H9 (cell line): ENCODE measurements around the gene TBC1D4. TPM values are rescaled to one million over a fixed set of nuclear protein-coding genes. Genes with fewer than 3 reads are reported as not detected.

ENCODE experiments used
- DNase-seq: peaks from one replicate; pipeline ENCODE4 v3.0.0-alpha.2; 2017
- H2AFZ ChIP-seq: one replicate; pipeline ENCODE4 v1.6.1; 2013; ENCODE audit warnings: mild to moderate bottlenecking, low read length, control low read depth, moderate library complexity
- H2AK5ac ChIP-seq: 2 replicates; pipeline ENCODE4 v1.6.1; 2013; ENCODE audit warnings: low read length, control low read depth, mixed read lengths; ENCODE audit not compliant: insufficient read length
- H2BK120ac ChIP-seq: one replicate; pipeline ENCODE4 v1.6.1; 2013; ENCODE audit warnings: low read depth, mild to moderate bottlenecking, low read length, control low read depth, inconsistent platforms; ENCODE audit not compliant: poor library complexity, severe bottlenecking
- H2BK12ac ChIP-seq: 2 replicates; pipeline ENCODE4 v1.6.1; 2013; ENCODE audit warnings: low read length, control low read depth, mixed read lengths, low read depth; ENCODE audit not compliant: insufficient read length
- H2BK15ac ChIP-seq: 2 replicates; pipeline ENCODE4 v1.6.1; 2013; ENCODE audit warnings: low read depth, low read length, control low read depth
- H2BK20ac ChIP-seq: one replicate; pipeline ENCODE4 v1.6.1; 2013; ENCODE audit warnings: low read depth, mild to moderate bottlenecking, low read length, control low read depth, inconsistent platforms; ENCODE audit not compliant: poor library complexity, severe bottlenecking
- H2BK5ac ChIP-seq: 2 replicates; pipeline ENCODE4 v1.6.1; 2013; ENCODE audit warnings: low read length, control low read depth, mixed read lengths; ENCODE audit not compliant: insufficient read length
- H3K14ac ChIP-seq: 2 replicates; pipeline ENCODE4 v1.6.1; 2013; ENCODE audit warnings: low read length, control low read depth; ENCODE audit not compliant: insufficient read depth
- H3K18ac ChIP-seq: 2 replicates; pipeline ENCODE4 v1.6.1; 2013; ENCODE audit warnings: low read depth, mild to moderate bottlenecking, mixed read lengths, low read length, control low read depth; ENCODE audit not compliant: insufficient read length
- H3K23ac ChIP-seq: 2 replicates; pipeline ENCODE4 v1.6.1; 2013; ENCODE audit warnings: low read length, control low read depth, mixed read lengths, low read depth; ENCODE audit not compliant: insufficient read length
- H3K23me2 ChIP-seq: 2 replicates; pipeline ENCODE4 v1.6.1; 2013; ENCODE audit warnings: low read depth, mild to moderate bottlenecking, mixed read lengths, low read length, control low read depth; ENCODE audit not compliant: insufficient read length, poor library complexity, severe bottlenecking
- H3K27ac ChIP-seq: 2 replicates; pipeline ENCODE4 v1.5.1; 2013; ENCODE audit warnings: low read length, control low read depth, mixed read lengths, low read depth; ENCODE audit not compliant: insufficient read length
- H3K27me3 ChIP-seq: 2 replicates; pipeline ENCODE4 v1.6.1; 2013; ENCODE audit warnings: low read length, control low read depth, inconsistent platforms; ENCODE audit not compliant: insufficient read depth
- H3K4ac ChIP-seq: 2 replicates; pipeline ENCODE4 v1.6.1; 2013; ENCODE audit warnings: low read depth, mild to moderate bottlenecking, control low read depth, inconsistent platforms, low read length, moderate library complexity
- H3K4me1 ChIP-seq: 2 replicates; pipeline ENCODE4 v1.6.1; 2013; ENCODE audit warnings: low read length, control low read depth, inconsistent platforms; ENCODE audit not compliant: insufficient read depth
- H3K4me2 ChIP-seq: 2 replicates; pipeline ENCODE4 v1.6.1; 2013; ENCODE audit warnings: low read length, control low read depth, mixed read lengths; ENCODE audit not compliant: insufficient read length, insufficient read depth
- H3K56ac ChIP-seq: 2 replicates; pipeline ENCODE4 v1.6.1; 2013; ENCODE audit warnings: low read depth, mild to moderate bottlenecking, mixed read lengths, low read length, control low read depth; ENCODE audit not compliant: insufficient read length
- H3K79me1 ChIP-seq: 2 replicates; pipeline ENCODE4 v1.6.1; 2013; ENCODE audit warnings: low read depth, mild to moderate bottlenecking, moderate library complexity, low read length, control low read depth, inconsistent platforms; ENCODE audit not compliant: insufficient read depth, poor library complexity, severe bottlenecking
- H3K79me2 ChIP-seq: 2 replicates; pipeline ENCODE4 v1.6.1; 2013; ENCODE audit warnings: low read length, control low read depth, inconsistent platforms; ENCODE audit not compliant: insufficient read depth
- H3K9ac ChIP-seq: 2 replicates; pipeline ENCODE4 v1.6.1; 2013; ENCODE audit warnings: low read length, control low read depth, mixed read lengths; ENCODE audit not compliant: insufficient read length; ENCODE audit errors: extremely low read depth
- H3K9me3 ChIP-seq: one replicate; pipeline ENCODE4 v1.6.1; 2013; ENCODE audit warnings: low read depth, low read length, inconsistent platforms; ENCODE audit not compliant: control insufficient read depth
- H3T11ph ChIP-seq: one replicate; pipeline ENCODE4 v1.6.1; 2013; ENCODE audit warnings: mild to moderate bottlenecking, low read length, control low read depth, inconsistent platforms
- H4K20me1 ChIP-seq: one replicate; pipeline ENCODE4 v1.6.1; 2013; ENCODE audit not compliant: control insufficient read depth, insufficient read length, insufficient read depth
- H4K5ac ChIP-seq: 2 replicates; pipeline ENCODE4 v1.6.1; 2013; ENCODE audit warnings: low read depth, mild to moderate bottlenecking, mixed read lengths, low read length, control low read depth; ENCODE audit not compliant: insufficient read length
- H4K8ac ChIP-seq: replicated peaks from 2 replicates; pipeline ENCODE4 v1.6.1; 2013; ENCODE audit warnings: low read length, control low read depth, mixed read lengths, low read depth; ENCODE audit not compliant: insufficient read length
- H4K91ac ChIP-seq: 2 replicates; pipeline ENCODE4 v1.6.1; 2013; ENCODE audit warnings: low read depth, mild to moderate bottlenecking, moderate library complexity, mixed read lengths, low read length, control low read depth; ENCODE audit not compliant: insufficient read length
- H3K27ac Mint-ChIP-seq, 3 experiments: 2 replicates in 2 of 3; 3 replicates in 1 of 3; pipeline ENCODE4 v1.8.0; 2020 to 2021; ENCODE audit warnings: mixed read lengths in 3 of 3, mild to moderate bottlenecking in 1 of 3, moderate library complexity in 1 of 3
- H3K27me3 Mint-ChIP-seq: 2 replicates; pipeline ENCODE4 v1.8.0; 2021; ENCODE audit warnings: low read depth, mild to moderate bottlenecking, moderate library complexity, mixed read lengths
- H3K36me3 Mint-ChIP-seq, 3 experiments: 2 replicates in 2 of 3; 3 replicates in 1 of 3; pipeline ENCODE4 v1.8.0; 2020 to 2021; ENCODE audit warnings: low read depth in 3 of 3, mixed read lengths in 3 of 3; ENCODE audit not compliant: insufficient read depth in 1 of 3
- H3K4me1 Mint-ChIP-seq, 2 experiments: 2 replicates each; pipeline ENCODE4 v1.8.0; 2020; ENCODE audit warnings: mixed read lengths in 2 of 2
- H3K4me3 Mint-ChIP-seq, 2 experiments: 2 replicates in 1 of 2; 3 replicates in 1 of 2; pipeline ENCODE4 v1.8.0; 2020 to 2021; ENCODE audit warnings: mild to moderate bottlenecking in 2 of 2, mixed read lengths in 2 of 2, moderate library complexity in 1 of 2
- H3K9me3 Mint-ChIP-seq, 2 experiments: 2 replicates in 1 of 2; 3 replicates in 1 of 2; pipeline ENCODE4 v1.8.0; 2020; ENCODE audit warnings: mild to moderate bottlenecking in 2 of 2, mixed read lengths in 2 of 2, moderate library complexity in 1 of 2
- CTCF ChIP-seq: fragments of 200-600 bp; sonication (generic); conservative IDR thresholded peaks from 3 replicates; pipeline ENCODE4 v1.8.0; 2021; ENCODE audit warnings: antibody characterized with exemption, mild to moderate bottlenecking
- WGBS: extraction: QIAGEN DNeasy Blood & Tissue Kit; methylation state at CpG from one replicate; pipeline ENCODE4 v1.1.7; 2013; ENCODE audit warnings: missing lambda C conversion rate, low lambda C conversion rate, mixed read lengths; ENCODE audit not compliant: insufficient read length; ENCODE audit errors: extremely low coverage; 5-methylcytosine and 5-hydroxymethylcytosine counted together
- total RNA-seq: library from RNA; stranded (reverse); gene quantifications from 2 replicates; pipeline ENCODE4 v1.2.1, GENCODE V29; 2021

TBC1D4 gene
- total RNA-seq, 1 experiment from 2014 or later: 10.5 TPM

GRCh38 chr13:75345193-75345592 is 136.8 kb downstream of the TBC1D4 start:
- H3K9me3 ChIP-seq: no peaks in the 10 kb centered on the region
- H3K4me3 Mint-ChIP-seq: no peak overlapping the region
- no peaks in the 10 kb centered on the region for H3K79me2 ChIP-seq
- H3K27me3 Mint-ChIP-seq: no peaks in the 10 kb centered on the region
- no peak overlapping the region for H2BK120ac ChIP-seq
- no peak overlapping the region for H3T11ph ChIP-seq
- H3K9ac ChIP-seq: no peak overlapping the region
- H2BK15ac ChIP-seq: no peak overlapping the region
- no peaks in the 10 kb centered on the region for H3K23me2 ChIP-seq
- H3K36me3 Mint-ChIP-seq: peaks cover 9 to 27% (median 14%) of the 10 kb centered on the region in 3 experiments; a peak in 6 of 7 replicates
- peak overlapping the region in 2 of 3 experiments; percentile 4 to 49; a peak in 1 of 7 replicates for H3K27ac Mint-ChIP-seq
- H3K14ac ChIP-seq: no peak overlapping the region
- no peak overlapping the region for H4K91ac ChIP-seq
- H3K79me1 ChIP-seq: no peaks in the 10 kb centered on the region
- no peak overlapping the region for H3K27ac ChIP-seq
- H2BK20ac ChIP-seq: no peak overlapping the region
- H2BK12ac ChIP-seq: no peak overlapping the region
- no peak overlapping the region for H3K18ac ChIP-seq
- H2AFZ ChIP-seq: no peak overlapping the region
- H3K4me1 ChIP-seq: no peaks in the 10 kb centered on the region
- H2BK5ac ChIP-seq: no peak overlapping the region
- H3K23ac ChIP-seq: no peak overlapping the region
- no peak for DNase-seq
- H4K8ac ChIP-seq: no peak overlapping the region
- H4K5ac ChIP-seq: no peak overlapping the region
- H4K20me1 ChIP-seq: no peaks in the 10 kb centered on the region
- TF ChIP-seq CTCF: no peak
- no peak overlapping the region for H3K4me2 ChIP-seq
- no CpG with 5 or more reads among the region's 2 CpGs for WGBS
- no peak overlapping the region for H3K56ac ChIP-seq
- H3K4me1 Mint-ChIP-seq: no peaks in the 10 kb centered on the region
- H3K4ac ChIP-seq: no peak overlapping the region
- no peaks in the 10 kb centered on the region for H3K27me3 ChIP-seq
- no peak overlapping the region for H2AK5ac ChIP-seq
- no peaks in the 10 kb centered on the region for H3K9me3 Mint-ChIP-seq
